ENCODE data around the gene ACSL1.

GRCh38 chr4:184769141-184769765, 56.5 kb downstream of the ACSL1 start:
- TF ChIP-seq, protein P1, sequence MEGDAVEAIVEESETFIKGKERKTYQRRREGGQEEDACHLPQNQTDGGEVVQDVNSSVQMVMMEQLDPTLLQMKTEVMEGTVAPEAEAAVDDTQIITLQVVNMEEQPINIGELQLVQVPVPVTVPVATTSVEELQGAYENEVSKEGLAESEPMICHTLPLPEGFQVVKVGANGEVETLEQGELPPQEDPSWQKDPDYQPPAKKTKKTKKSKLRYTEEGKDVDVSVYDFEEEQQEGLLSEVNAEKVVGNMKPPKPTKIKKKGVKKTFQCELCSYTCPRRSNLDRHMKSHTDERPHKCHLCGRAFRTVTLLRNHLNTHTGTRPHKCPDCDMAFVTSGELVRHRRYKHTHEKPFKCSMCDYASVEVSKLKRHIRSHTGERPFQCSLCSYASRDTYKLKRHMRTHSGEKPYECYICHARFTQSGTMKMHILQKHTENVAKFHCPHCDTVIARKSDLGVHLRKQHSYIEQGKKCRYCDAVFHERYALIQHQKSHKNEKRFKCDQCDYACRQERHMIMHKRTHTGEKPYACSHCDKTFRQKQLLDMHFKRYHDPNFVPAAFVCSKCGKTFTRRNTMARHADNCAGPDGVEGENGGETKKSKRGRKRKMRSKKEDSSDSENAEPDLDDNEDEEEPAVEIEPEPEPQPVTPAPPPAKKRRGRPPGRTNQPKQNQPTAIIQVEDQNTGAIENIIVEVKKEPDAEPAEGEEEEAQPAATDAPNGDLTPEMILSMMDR (IDR thresholded peaks at IDR 0.05; ENCODE audit: low read depth, low read length): no peak
- TF ChIP-seq MAX (IDR thresholded peaks at IDR 0.05; ENCODE audit: low read depth, low read length): no peak
- TF ChIP-seq POLR2A (IDR thresholded peaks at IDR 0.05; ENCODE audit: extremely low read depth, insufficient read length): no peak
- no peak for TF ChIP-seq MYC (IDR thresholded peaks at IDR 0.05; ENCODE audit: low read depth, low read length)

All from NB4 (cell line).